K562 treated with DMSO at 1 percent for 48 hours (cell line): ENCODE results near the gene CLDN5. TPM values are rescaled to one million over a fixed set of nuclear protein-coding genes. Genes with fewer than 3 reads are reported as not detected.

Source experiments
- total RNA-seq: library from RNA; unstranded; fragments of 300-600 nt; gene quantifications from 2 replicates; pipeline ENCODE4 v1.2.3, GENCODE V29; 2022; ENCODE audit warnings: low replicate concordance; ENCODE audit errors: extremely low read depth

The CLDN5 gene
- not detected in 2 replicates for total RNA-seq

GRCh38 chr22:19524170-19525115 lies at the start of gene CLDN5:
TSS of gene CLDN5 (minus strand) at chr22:19524410. CDS start at chr22:19524255, 155 bp downstream.

GRCh38 chr22:19479355-19480172 lies 44.6 kb downstream of the CLDN5 start, which contains the start of gene CDC45:
TSS of gene CDC45 (plus strand) at chr22:19479920. CDS start at chr22:19479969, 49 bp downstream.

GRCh38 chr22:19478901-19479354 lies 45.3 kb downstream of the CLDN5 start, which contains the start of gene UFD1:
TSS of gene UFD1 (minus strand) at chr22:19479193. CDS start at chr22:19479085, 108 bp downstream.

Other genes with a start within 250 kb of the CLDN5 start
- gene CLTCL1, start 232.7 kb downstream of the CLDN5 start, total RNA-seq: not detected in 2 replicates
- not detected in 2 replicates for gene HIRA, start 92.7 kb downstream of the CLDN5 start, total RNA-seq
- not detected in 2 replicates for gene MRPL40, start 91.9 kb downstream of the CLDN5 start, total RNA-seq
- not detected in 2 replicates for gene C22orf39, start 76.7 kb downstream of the CLDN5 start, total RNA-seq
- gene UFD1, start 45.2 kb downstream of the CLDN5 start, total RNA-seq: not detected in 2 replicates
- not detected in 2 replicates for gene CDC45, start 44.5 kb downstream of the CLDN5 start, total RNA-seq
- 177 TPM in 1 of 2 replicates, not detected in the other for gene SEPTIN5, start 190.1 kb upstream of the CLDN5 start, total RNA-seq
- not detected in 2 replicates for gene GP1BB, start 199.1 kb upstream of the CLDN5 start, total RNA-seq
- gene TBX1, start 236.4 kb upstream of the CLDN5 start, total RNA-seq: not detected in 2 replicates